AG04450 (cell line): ENCODE results near the gene TBRG1. TPM values are rescaled to one million over a fixed set of nuclear protein-coding genes. Genes with fewer than 3 reads are reported as not detected.

ENCODE experiments used
- CTCF ChIA-PET: fragments of 300-600, 350-600 bp; formaldehyde crosslinking; extraction: SDS; loops from one replicate; lab custom pipeline; 2022; ENCODE audit warnings: antibody characterized with exemption, inconsistent platforms; lab: Charles Lee
- POLR2A ChIA-PET: fragments of 350-600 bp; formaldehyde crosslinking; extraction: SDS; loops from one replicate; lab custom pipeline; 2021; ENCODE audit warnings: antibody characterized with exemption, inconsistent platforms; lab: Yijun Ruan, JAX
- DNase-seq: peaks from one replicate; pipeline ENCODE4 v3.0.0-alpha.2; 2011; ENCODE audit warnings: low read depth, low spot score
- H3K27ac ChIP-seq: one replicate; pipeline ENCODE4 v1.5.1; 2012; ENCODE audit warnings: low read depth, low read length, control low read depth
- H3K27me3 ChIP-seq: one replicate; pipeline ENCODE4 v1.6.0; 2012; ENCODE audit warnings: low read length; ENCODE audit not compliant: control insufficient read depth, insufficient read depth
- H3K4me3 ChIP-seq: 2 replicates; pipeline ENCODE4 v1.5.1; 2011; ENCODE audit warnings: mild to moderate bottlenecking, low read depth, low read length, control low read depth
- H3K9me3 ChIP-seq: 2 replicates; pipeline ENCODE4 v1.5.1; 2012; ENCODE audit warnings: low read length; ENCODE audit not compliant: control insufficient read depth, insufficient read depth
- polyA minus RNA-seq: library from RNA; depleted of rRNA, polyadenylated mRNA; stranded (reverse); fragments of >200 nt; gene quantifications from 2 replicates; pipeline ENCODE4 v1.2.3, GENCODE V29; 2011; rRNA and poly(A)+ RNA removed
- polyA plus RNA-seq: library from polyadenylated mRNA; depleted of rRNA; stranded (reverse); fragments of >200 nt; gene quantifications from 2 replicates; pipeline ENCODE4 v1.2.3, GENCODE V29; 2011; rRNA removed
- TF ChIP-seq, protein P1 (sequence below): IDR thresholded peaks from 2 replicates; pipeline ENCODE4 v1.5.1; 2011; ENCODE audit warnings: low read depth, low read length, control low read depth, inconsistent platforms

The TBRG1 gene, protein sequence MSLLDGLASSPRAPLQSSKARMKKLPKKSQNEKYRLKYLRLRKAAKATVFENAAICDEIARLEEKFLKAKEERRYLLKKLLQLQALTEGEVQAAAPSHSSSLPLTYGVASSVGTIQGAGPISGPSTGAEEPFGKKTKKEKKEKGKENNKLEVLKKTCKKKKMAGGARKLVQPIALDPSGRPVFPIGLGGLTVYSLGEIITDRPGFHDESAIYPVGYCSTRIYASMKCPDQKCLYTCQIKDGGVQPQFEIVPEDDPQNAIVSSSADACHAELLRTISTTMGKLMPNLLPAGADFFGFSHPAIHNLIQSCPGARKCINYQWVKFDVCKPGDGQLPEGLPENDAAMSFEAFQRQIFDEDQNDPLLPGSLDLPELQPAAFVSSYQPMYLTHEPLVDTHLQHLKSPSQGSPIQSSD
- polyA plus RNA-seq: 30.9 and 31.4 TPM in 2 replicates
- 13.6 and 15.8 TPM in 2 replicates for polyA minus RNA-seq

DNA sequence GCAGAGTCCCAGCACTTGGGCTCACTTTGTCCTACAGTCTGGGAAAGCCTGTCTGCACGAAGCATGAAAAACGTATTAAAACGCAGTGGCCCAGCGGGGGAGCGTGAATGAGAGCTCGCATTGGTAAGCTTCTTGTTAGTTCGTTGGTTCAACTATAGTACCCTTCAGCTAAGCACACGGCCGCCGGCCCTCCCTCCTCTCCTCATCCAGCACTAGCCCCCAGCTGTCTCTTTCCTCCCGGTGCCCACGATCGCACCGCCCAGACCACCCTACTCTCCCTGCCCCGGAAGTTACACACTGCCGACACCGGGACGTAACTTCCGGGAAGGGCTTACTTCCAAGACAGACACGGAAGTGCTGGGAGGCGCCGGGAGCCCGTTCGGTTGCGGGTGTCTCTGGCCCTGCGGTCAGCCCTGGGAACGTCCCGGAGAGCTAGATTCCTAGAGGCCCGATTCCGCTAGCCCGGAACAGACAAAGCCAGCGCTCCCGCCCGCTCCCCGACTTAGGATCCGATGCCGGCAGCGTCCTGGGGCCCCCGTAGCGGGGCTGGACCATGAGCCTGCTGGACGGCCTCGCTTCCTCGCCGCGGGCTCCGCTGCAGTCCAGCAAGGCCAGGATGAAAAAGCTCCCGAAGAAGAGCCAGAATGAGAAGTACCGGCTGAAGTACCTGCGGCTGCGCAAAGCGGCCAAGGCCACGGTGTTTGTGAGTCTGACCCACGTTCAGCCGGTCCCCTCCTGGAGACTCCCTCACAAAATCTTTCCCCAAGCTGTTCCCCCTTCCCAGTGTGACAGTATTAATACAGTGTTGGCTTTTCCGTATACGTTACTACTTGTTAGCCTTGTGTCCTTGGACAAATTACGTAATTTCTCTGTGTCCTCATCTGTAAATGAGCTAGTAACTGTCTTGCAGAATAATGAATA, at the start of gene TBRG1:
TSS of gene TBRG1 (plus strand) at position 334 of the 921 bp plus-strand sequence. CDS start at position 554, 220 bp downstream.
- ChIA-PET POLR2A (interaction anchor here (0.7 to 1.6 kb wide), 3 partner anchors 9 to 177 kb away, joined by 3 to 5 read pairs (median 3); partner anchors contain the start of gene MSANTD2), CTCF (interaction anchor here (0.9 to 5.2 kb wide), 8 partner anchors 21 to 554 kb away, joined by 3 to 49 read pairs (median 6); partner anchors contain the start of gene OR8B3)
- peak; percentile 72 for DNase-seq
- Histone ChIP-seq H3K4me3 (peak within 1 kb of the TSS; percentile 97), H3K27me3 (peaks cover 12% of the 10 kb centered on the region), H3K9me3 (no peaks in the 10 kb centered on the region), H3K27ac (peak within 1 kb of the TSS; percentile 94)
- TF ChIP-seq, protein P1, sequence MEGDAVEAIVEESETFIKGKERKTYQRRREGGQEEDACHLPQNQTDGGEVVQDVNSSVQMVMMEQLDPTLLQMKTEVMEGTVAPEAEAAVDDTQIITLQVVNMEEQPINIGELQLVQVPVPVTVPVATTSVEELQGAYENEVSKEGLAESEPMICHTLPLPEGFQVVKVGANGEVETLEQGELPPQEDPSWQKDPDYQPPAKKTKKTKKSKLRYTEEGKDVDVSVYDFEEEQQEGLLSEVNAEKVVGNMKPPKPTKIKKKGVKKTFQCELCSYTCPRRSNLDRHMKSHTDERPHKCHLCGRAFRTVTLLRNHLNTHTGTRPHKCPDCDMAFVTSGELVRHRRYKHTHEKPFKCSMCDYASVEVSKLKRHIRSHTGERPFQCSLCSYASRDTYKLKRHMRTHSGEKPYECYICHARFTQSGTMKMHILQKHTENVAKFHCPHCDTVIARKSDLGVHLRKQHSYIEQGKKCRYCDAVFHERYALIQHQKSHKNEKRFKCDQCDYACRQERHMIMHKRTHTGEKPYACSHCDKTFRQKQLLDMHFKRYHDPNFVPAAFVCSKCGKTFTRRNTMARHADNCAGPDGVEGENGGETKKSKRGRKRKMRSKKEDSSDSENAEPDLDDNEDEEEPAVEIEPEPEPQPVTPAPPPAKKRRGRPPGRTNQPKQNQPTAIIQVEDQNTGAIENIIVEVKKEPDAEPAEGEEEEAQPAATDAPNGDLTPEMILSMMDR: no peak

DNA sequence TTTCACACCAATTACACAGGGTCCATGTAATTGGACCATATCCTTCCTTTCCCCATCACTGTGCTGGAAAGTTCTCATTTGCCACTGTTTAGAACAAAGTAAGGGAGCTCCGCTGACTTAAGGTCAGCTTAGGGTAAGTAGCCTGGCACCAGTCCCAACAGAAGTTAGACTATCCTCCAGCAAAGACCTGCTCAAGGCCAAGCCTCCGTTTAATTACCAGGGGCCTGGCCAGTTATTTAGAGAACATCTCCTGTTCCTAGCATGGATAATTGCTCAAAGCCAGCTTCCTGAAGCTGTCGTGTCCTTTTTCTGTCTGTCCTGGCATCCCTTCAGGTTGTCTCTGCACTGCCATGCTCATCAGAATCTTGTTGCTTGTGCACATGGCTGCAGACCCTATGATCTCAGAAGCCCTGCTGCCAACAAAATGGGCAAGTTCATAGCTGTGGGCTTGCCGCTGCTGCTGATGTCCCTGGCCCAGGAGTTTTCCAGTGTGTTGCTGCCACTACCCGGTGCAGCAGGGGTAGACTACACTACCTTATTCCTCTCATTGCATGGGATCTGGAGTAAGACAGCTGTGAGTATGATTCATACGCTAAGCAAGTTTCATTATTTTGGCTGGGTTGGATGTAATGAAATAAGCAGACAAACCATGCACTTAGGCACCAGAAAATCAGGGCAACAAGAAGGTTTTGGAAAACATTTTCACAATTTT, 44.8 kb upstream of the TBRG1 start:
- ChIA-PET CTCF (interaction anchor here (1.1 to 3.0 kb wide), 3 partner anchors 162 to 176 kb away, joined by 5 to 14 read pairs (median 10); no protein-coding TSS in a partner anchor), POLR2A (no interaction called here)
- TF ChIP-seq, protein P1: no peak
- Histone ChIP-seq H3K27me3 (peaks cover 9% of the 10 kb centered on the region), H3K27ac (no peak overlapping the region), H3K4me3 (no peak overlapping the region), H3K9me3 (no peaks in the 10 kb centered on the region)
- no peak for DNase-seq

DNA sequence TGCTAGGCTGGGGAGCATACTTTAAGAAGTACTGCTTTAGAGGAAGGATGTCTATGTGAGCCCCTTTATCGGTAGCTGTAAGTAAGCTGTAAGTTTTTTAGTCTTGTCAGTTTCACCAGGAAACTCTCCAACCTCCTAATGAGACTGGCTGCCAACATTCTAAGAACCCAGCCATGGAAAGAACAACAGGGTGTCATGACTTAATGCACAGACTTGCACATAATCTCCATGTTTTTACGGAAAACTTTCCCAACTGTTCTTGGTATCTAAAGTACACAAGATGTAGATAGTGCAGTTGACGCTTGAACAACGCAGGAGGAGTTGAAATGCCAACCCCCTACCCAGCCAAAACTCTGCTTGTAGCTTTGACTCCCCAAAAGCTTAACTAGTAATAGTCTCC, 43.9 kb upstream of the TBRG1 start:
- ChIA-PET CTCF (interaction anchor here (1.1 to 1.3 kb wide), 2 partner anchors 163 to 177 kb away, joined by 5 to 14 read pairs; no protein-coding TSS in a partner anchor), POLR2A (no interaction called here)
- TF ChIP-seq, protein P1: no peak
- H3K27ac ChIP-seq: no peak overlapping the region
- H3K4me3 ChIP-seq: no peak overlapping the region
- no peaks in the 10 kb centered on the region for H3K9me3 ChIP-seq
- DNase-seq: no peak
- peaks cover 9% of the 10 kb centered on the region for H3K27me3 ChIP-seq

DNA sequence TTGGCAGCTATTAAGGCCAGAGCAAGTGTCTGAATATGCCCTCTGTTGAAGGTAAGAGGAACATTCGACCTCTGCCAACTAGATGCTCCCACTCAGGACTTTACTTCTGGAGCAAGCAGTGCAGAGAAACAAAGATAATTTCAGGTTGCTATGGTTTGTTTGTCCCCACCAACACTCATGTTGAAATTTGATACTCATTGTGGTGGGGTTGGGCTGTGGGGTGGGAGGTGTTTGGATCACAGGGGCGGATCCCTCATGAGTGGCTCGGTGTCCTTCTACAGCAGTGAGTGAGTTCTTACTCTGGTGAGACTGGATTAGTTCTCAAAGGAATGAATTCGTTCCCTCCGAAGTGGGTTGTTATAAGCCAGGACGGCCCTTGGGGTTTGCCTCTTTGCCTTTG, 40.8 kb upstream of the TBRG1 start:
- Histone ChIP-seq H3K9me3 (no peaks in the 10 kb centered on the region), H3K27ac (no peak overlapping the region), H3K27me3 (peaks cover 17% of the 10 kb centered on the region), H3K4me3 (no peak overlapping the region)
- DNase-seq: no peak
- ChIA-PET POLR2A (no interaction called here), CTCF (interaction anchor here (2.2 kb wide), 1 partner anchor 179 kb away, joined by 19 read pairs; no protein-coding TSS in a partner anchor)
- TF ChIP-seq, protein P1: no peak
